NCI-H2081 treated with DMSO at 0.1 percent for 48 hours (cell line): Measurements from ENCODE around the gene PTPRZ1.

ENCODE experiments used
- DNase-seq: peaks from one replicate; lab custom pipeline; 2025; lab: John Stamatoyannopoulos, UW

PTPRZ1 gene

DNA sequence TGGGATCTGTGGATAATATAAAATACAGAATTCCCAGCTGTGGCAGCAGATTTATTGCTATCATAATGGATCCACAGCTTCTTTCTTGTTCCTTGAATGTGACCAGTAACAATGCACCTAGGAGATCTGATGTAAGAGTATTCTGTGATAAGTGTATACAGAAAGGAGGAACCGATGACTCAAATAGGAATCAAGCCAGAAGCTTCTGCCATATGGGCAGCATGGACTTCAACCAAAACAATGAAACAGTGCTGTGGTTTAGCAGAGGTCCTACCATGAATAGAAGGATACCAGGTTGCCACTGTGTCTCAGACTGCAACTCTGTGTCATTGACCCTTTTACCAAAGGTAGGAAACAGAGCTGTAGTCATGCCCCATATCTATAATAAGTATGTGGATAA lies 81.8 kb downstream of the PTPRZ1 start:
- DNase-seq = no peak

DNA sequence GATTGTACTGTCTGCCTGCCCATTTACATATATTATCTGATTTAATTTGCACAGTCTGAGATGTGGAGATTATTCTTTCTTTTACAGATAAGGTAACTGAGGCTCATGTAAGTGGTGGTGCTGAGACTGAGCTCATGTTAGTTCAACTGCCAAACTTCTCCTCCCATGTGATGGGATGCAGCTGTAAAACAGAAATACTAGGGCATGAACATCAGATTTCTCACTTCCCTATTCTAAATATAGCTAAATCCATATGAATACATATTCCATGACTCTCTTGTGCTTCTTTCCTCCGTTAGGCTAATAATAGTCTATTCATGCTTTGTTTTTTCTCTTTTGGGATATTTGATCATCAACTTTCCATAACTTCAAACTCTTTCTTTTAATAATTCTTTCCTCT lies 84.7 kb downstream of the PTPRZ1 start:
- DNase-seq = no peak

DNA sequence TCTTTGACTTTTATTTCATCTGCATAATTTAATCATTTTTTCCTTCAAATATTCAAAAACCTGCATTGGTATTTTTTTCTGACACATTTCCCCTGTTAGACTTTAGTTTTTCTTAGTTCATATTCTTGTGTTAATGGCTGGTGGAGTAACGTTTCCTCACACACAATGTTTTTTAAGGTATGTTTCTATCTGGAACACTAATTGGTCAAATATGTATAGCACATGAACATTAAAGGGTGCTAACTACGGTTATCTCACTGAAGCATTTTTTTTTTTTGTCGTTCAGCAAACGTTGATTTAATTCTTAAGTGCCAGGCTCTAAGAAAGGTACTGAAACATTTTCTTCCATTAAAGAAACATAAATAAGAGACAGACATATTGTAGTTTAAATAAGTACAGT lies 87.7 kb downstream of the PTPRZ1 start:
- DNase-seq = no peak

DNA sequence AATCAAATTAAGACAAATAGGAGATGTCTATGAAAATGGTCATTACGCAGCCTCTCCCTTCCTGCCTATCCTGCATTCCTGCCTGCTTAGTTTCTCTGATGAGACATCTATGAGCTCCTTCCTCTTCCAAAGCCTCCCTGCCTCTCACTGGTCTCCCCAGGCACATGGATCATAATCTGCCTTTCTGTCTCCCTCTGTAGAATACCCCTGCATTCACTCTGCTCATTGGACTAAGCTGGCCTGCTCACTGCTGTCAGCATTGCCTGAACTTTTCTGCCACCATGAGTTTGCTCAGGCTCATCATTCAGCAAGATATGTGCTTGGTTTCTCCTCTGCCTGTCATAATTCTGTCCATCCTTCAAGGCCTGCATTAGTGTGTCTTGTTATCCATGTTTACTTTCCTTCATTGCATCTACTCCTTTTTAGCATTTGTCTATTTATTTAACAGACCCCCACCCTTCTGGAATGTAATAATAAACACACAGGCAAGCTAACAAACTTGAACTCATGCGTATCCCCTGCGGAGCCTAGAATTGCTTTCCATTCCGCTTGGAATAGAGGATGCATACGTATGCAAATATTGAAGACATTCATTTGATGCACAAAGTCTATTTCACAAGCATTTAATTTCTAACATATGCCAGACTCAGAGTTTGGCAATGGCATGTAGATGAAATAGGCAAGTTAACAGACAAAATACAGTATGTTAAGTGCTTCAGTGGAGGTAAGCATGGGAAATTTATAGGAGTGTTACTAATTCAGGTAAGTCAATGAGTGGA lies 88.3 kb downstream of the PTPRZ1 start:
- DNase-seq = no peak

DNA sequence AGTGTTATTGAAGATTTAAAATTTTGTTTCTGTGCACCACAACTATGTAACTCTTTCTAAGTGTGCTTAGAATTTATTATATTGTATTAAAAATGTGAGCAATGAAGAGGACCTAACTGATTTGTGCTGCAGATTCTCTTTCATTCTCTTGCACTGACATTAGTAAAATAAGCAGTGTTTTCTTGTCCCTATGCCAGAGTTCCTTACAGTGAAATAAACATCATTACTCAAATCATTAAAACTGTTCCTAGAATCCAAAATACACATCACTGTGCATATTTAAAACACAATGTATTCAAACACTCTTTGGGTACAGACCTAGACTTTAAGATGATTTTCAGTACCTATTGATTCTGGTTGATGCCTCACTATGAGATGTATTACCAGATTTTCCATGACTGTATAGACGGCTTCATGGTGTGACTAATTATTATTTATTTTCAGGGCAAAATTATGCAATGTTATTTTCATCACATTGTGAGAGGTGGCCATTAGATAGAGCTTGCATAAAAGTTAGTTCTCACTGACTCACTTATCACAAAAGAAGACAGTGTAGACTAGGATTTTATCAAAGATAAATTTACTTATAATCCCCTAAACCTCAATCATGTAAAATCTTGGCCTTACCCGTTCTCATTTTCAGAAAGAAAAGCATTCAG lies 93.4 kb downstream of the PTPRZ1 start:
- DNase-seq = no peak

- no peak for DNase-seq
Observed at GRCh38 chr7:121966935-121967332, 94.0 kb downstream of the PTPRZ1 start.

DNA sequence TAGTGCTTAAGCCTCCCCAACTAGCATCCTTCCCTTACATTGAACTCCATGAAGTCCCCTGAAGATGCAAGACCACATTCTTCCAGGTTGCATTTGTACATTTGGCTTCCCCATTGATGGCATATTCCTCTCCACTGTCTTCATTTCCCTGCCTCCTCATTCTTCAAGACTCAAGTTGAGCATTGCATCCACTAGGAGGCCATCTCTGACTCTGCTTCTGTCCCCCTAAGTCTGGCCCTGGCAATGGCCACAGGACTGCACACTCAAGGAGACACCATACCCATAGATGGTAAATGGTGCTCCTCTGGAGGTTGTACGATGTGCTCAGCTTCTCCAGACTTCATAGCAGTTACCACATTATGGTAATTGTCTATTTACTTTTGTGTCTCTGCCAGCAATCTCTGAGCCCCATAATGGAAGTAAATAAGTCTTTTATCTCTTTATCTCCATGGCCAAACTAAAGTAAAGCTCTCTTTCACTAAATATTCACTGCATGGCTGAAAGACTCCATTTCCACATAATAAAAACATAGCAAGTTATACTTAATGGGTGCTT lies 112.6 kb downstream of the PTPRZ1 start:
- no peak for DNase-seq

- no peak for DNase-seq
Observed at GRCh38 chr7:121992068-121992467, 119.1 kb downstream of the PTPRZ1 start.

DNA sequence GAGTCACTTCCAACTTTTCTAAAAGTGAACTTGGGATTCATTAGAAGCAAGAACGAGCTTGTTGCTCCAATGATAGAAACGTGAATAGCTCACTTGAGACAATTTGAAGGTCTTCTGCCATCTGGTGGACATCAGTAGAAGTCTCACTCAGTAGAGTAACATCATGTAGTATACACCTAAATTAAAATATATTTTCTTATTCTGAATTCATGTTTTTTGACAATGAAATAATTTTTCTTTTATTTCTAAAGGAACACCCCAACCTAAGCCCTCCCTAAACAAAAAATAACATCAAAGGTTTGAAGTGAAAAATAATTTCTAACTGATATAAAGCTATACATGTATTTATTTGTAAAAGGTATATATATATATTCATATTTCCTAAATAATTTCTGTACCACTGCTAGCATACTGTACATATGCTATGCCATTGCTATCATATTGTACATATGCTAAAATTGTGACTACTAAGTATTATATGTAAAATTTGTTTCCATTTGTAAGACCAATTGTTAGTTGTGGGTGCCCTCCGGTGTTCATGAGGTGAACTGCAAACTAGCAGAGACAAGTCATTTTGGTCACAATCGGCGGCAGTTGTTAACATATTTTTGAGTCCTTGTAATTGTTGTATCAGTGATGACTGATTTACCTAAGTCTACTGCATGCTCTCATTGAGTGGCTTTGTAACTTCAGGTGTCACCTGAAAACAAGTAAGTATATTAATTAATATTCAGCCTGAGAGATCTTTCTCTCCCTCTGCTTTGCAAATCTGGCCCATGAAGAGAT lies 121.9 kb downstream of the PTPRZ1 start:
- peak; percentile 79 for DNase-seq

- peak; percentile 53 for DNase-seq
Observed at GRCh38 chr7:122006687-122007086, 133.7 kb downstream of the PTPRZ1 start.

DNA sequence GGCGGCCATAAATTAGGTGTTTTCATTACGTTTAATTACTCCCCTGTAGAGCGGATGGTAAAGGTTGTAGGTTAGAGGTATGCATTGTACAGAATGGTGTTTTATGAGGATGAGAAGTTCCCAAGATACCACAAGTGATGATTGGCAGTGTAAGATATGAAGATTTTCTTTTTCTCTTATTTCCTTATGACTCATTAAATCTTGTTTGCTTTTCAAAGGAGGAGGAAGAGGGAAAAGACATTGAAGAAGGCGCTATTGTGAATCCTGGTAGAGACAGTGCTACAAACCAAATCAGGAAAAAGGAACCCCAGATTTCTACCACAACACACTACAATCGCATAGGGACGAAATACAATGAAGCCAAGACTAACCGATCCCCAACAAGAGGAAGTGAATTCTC lies 137.2 kb downstream of the PTPRZ1 start:
- no peak for DNase-seq

- DNase-seq = no peak
Observed at GRCh38 chr7:122013065-122013464, 140.1 kb downstream of the PTPRZ1 start.

GRCh38 chr7:122013630-122014029 lies 140.7 kb downstream of the PTPRZ1 start:
- DNase-seq = no peak

DNA sequence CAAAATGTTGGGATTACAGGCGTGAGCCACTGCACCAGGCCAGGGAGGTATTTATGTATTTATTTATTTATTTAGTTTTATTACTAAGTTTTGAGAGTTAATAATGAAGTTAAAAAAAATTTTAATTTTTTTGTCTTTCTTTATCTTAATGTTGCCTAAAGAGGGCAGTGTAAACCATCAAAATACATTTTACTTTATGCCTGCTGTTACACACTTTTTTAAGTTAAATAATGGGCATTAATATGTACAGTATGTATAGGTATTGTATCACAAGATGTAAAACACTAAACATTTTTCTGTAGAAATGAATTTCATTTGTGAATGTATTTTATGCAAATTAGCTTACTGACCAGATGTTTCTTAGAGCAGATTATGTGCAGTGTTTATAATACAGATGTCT lies 141.7 kb downstream of the PTPRZ1 start:
- DNase-seq = no peak

DNA sequence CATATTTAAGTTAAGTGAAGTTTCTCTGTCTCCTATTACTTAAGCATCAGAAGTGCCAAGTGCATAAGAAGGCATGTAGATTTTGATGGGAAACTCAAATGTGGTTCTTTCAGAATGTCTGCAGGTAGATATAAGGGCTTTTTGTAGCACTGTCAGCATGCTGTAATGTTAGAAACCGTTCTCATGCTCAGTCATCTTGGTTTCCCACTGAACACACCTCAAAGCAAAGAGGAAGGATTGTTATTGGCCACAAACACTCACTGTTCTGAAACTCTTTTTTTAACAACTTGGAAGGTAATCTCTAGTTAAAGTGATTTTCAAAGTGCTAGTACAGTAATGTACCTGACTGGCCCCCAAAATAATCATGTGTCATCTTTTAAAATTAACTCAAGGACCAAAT lies 145.1 kb downstream of the PTPRZ1 start:
- DNase-seq = no peak

GRCh38 chr7:122027058-122027457 lies 154.1 kb downstream of the PTPRZ1 start:
- DNase-seq = no peak

DNA sequence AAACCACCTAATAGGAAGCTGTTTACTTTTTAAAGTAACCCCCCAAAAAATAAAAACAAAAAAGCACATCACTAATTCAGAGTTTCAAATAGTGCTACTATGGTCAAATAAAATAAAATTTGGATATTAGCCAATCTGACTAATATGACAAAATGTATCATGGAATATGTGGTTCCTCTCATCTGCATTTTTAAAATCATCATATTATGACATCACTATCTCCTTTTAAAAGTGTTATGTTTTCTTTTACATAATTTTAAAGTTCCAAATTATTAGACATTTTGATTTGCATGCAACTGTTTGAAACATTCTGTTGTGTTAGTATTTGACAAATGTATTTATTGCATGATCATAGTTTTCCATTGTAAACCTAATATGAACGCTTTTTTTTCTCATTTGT lies 160.7 kb downstream of the PTPRZ1 start:
- DNase-seq = no peak

- no peak for DNase-seq
Observed at GRCh38 chr7:122035876-122036275, 162.9 kb downstream of the PTPRZ1 start.

GRCh38 chr7:122038134-122038533 lies 165.2 kb downstream of the PTPRZ1 start:
- DNase-seq = no peak

GRCh38 chr7:122038904-122039303 lies 165.9 kb downstream of the PTPRZ1 start:
- DNase-seq = no peak

- no peak for DNase-seq
Observed at GRCh38 chr7:122040147-122040546, 167.2 kb downstream of the PTPRZ1 start.

- no peak for DNase-seq
Observed at GRCh38 chr7:122046402-122046801, 173.4 kb downstream of the PTPRZ1 start.

DNA sequence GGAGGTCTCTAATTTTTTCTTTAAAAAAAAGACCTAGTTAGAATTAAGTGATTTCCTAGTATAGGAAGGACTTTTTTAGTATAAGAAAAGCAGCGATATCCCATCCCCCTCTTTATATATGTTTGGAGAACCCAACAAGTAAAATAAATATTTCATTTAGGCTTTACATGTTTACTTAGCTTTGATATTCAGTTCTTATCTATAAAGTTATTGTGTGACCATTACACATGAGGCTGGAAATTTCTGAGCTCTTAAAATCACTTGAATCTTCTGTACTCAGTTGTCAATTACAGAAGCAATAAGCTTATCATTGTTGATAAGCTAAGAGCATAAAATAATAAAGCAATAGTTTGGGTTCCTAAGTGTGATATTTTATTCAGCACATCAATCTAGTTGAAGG lies 181.4 kb downstream of the PTPRZ1 start:
- DNase-seq = no peak
